Pancreas (tissue), 10 donors: Measurements from ENCODE around the gene GDF11. TPM values are rescaled to one million over a fixed set of nuclear protein-coding genes. Genes with fewer than 3 reads are reported as not detected.

Experiments
- ATAC-seq, 4 donors: fragments of 200-7000 bp; cut with Tn5 transposase; one replicate each; pipeline versions ENCODE4 v1.8.0 to v1.9.1; 2020; ENCODE audit warnings: mild to moderate bottlenecking in 4 of 4, moderate library complexity in 4 of 4
- DNase-seq, 6 donors: peaks; one replicate each; pipeline ENCODE4 v3.0.0-alpha.2; 2020
- FAIRE-seq: peaks from 2 replicates; lab custom pipeline; 2012; peaks lifted over from hg19 to GRCh38; lab: Jason Lieb, UNC
- H3K27ac ChIP-seq, 4 donors: fragments of 200-600 bp; sonication (generic); 1 replicate in 3 of 4; 2 replicates in 1 of 4; pipeline versions ENCODE4 v1.5.0 to v1.8.0; 2020
- H3K27me3 ChIP-seq, 4 donors: fragments of 200-600 bp; one replicate each; pipeline ENCODE4 v1.8.0; 2021
- H3K36me3 ChIP-seq, 3 donors: fragments of 200-600 bp; sonication (generic) in 1 of 3; one replicate each; pipeline versions ENCODE4 v1.5.0 to v1.8.0; 2020 to 2021
- H3K4me1 ChIP-seq, 3 donors: fragments of 200-600 bp; one replicate each; pipeline ENCODE4 v1.8.0; 2021
- H3K4me3 ChIP-seq, 4 donors: fragments of 200-600 bp; sonication (generic) in 2 of 4; one replicate each; pipeline versions ENCODE4 v1.5.0 to v1.8.0; 2020 to 2021
- H3K9me3 ChIP-seq, 4 donors: fragments of 200-600 bp; one replicate each; pipeline ENCODE4 v1.8.0; 2021
- CTCF ChIP-seq, 4 donors: fragments of 200-600 bp; sonication (generic) in 3 of 4; IDR thresholded peaks; one replicate each; pipeline versions ENCODE4 v1.5.0 to v1.8.0; 2021; ENCODE audit warnings: antibody characterized with exemption in 4 of 4
- WGBS, 2 donors: extraction: QIAGEN DNeasy Blood & Tissue Kit; methylation state at CpG; one replicate each; pipeline ENCODE4 v1.1.7; 2013; 5-methylcytosine and 5-hydroxymethylcytosine counted together
- intact Hi-C, 3 donors: fragments of 100-400 bp; cut with DNase I; formaldehyde crosslinking; loops; one replicate each; pipeline versions ENCODE4 v1.11.1 to v1.14.2; 2022
- polyA plus RNA-seq, 2 donors: library from polyadenylated mRNA; stranded (reverse); fragments of 200-250 nt; gene quantifications; one replicate each; pipeline ENCODE4 v1.2.3, GENCODE V29; 2013
- total RNA-seq, 6 donors: library from RNA; stranded (reverse); fragmentation: NEBNext Ultra II Directional in 4 of 6; extraction: Animal tissue kit (Norgen Biotek cat#: 25700) in 4 of 6; gene quantifications; one replicate each; pipeline versions ENCODE4 v1.2.1 to v1.2.4, GENCODE V29; 2021 to 2023
- donor health status: healthy with polysubstance abuse.
- donor health status: DM: no; HTN: no; CAD: no; lungs with moderate emphysema.
- donor health status: DM: no; HTN: no; CAD: no.
- donor health status: control.
- donor health status: control.
- donor health status: Bipolar disorder and iron deficiency.
- donor health status: DM: yes; HTN: yes; CAD: no.
- donor health status: DM: no; HTN: no; CAD: no.
- donor health status: DM: no; HTN: no; CAD: no.
- donor health status: DM: yes; HTN: yes; CAD: no.

GDF11 gene
- total and polyA plus RNA-seq, 8 donors = 0.91 to 3.5 (median 1.3) TPM

- peak; percentile 42 to 60 (median 46) for ATAC-seq
- TF ChIP-seq CTCF (IDR thresholded peaks at IDR 0.05) = no peak
- DNase-seq = peak in 4 of 6 donors; percentile 32 to 87 (median 66)
These were observed 751 bp downstream of the GDF11 start for GRCh38 chr12:55743406-55744339.

GRCh38 chr12:55744340-55745030 lies 1.6 kb downstream of the GDF11 start:
- intact Hi-C loops = loop anchor here in 1 of 3 donors (10.0 kb wide), 1 partner anchor 190 kb away; the partner anchor contains the start of gene DGKA
- no peak for TF ChIP-seq CTCF (IDR thresholded peaks at IDR 0.05)
- Histone ChIP-seq H3K36me3 (no peaks in the 10 kb centered on the region), H3K4me1 (peaks cover 0 to 7% (median 3%) of the 10 kb centered on the region in 3 donors), H3K9me3 (no peaks in the 10 kb centered on the region), H3K27me3 (no peaks in the 10 kb centered on the region), H3K27ac (no peak overlapping the region), H3K4me3 (peak overlapping the region in 2 of 4 donors; percentile 38 to 71)
- ATAC-seq = no peak
- no peak for FAIRE-seq
- WGBS, 2 donors = 40 to 43% methylated on average over 11 of the region's 11 CpGs
- DNase-seq = no peak

More at GRCh38 chr12:55743406-55744339, 751 bp downstream of the GDF11 start:
- FAIRE-seq = no peak
- 1 to 2% methylated on average over 53 to 73 of the region's 73 CpGs for WGBS, 2 donors
- H3K9me3 ChIP-seq = no peaks in the 10 kb centered on the region
- no peak overlapping the region for H3K27ac ChIP-seq
- intact Hi-C loops = loop anchor here in 1 of 3 donors (10.0 kb wide), 1 partner anchor 191 kb away; the partner anchor contains the start of gene DGKA
- H3K4me1 ChIP-seq = peaks cover 0 to 7% (median 3%) of the 10 kb centered on the region in 3 donors
- no peaks in the 10 kb centered on the region for H3K36me3 ChIP-seq
- H3K27me3 ChIP-seq = no peaks in the 10 kb centered on the region
- H3K4me3 ChIP-seq = peak overlapping the region; percentile 26 to 71 (median 40)

- ATAC-seq (peak in 1 of 4 donors; percentile 16), FAIRE-seq (no peak), DNase-seq (no peak)
- no peak for TF ChIP-seq CTCF (IDR thresholded peaks at IDR 0.05)
- H3K27me3 ChIP-seq = no peaks in the 10 kb centered on the region
- H3K4me3 ChIP-seq = no peak overlapping the region
- intact Hi-C loops = loop anchor here in 1 of 3 donors (10.0 kb wide), 1 partner anchor 189 kb away; the partner anchor contains the start of gene DGKA
- no peak overlapping the region for H3K27ac ChIP-seq
- H3K36me3 ChIP-seq = no peaks in the 10 kb centered on the region
- H3K9me3 ChIP-seq = no peaks in the 10 kb centered on the region
- H3K4me1 ChIP-seq = peaks cover 0 to 7% (median 3%) of the 10 kb centered on the region in 3 donors
- 21 to 29% methylated on average over 13 of the region's 13 CpGs for whole genome bisulfite sequencing, 2 donors
These were observed 2.6 kb downstream of the GDF11 start for GRCh38 chr12:55745361-55746173.

- H3K27ac ChIP-seq = no peak overlapping the region
- ATAC-seq (no peak), FAIRE-seq (no peak), DNase-seq (no peak)
- intact Hi-C loops = loop anchor here in 1 of 3 donors (10.0 kb wide), 1 partner anchor 188 kb away; the partner anchor contains the start of gene DGKA
- peaks cover 0 to 7% (median 3%) of the 10 kb centered on the region in 3 donors for H3K4me1 ChIP-seq
- H3K36me3 ChIP-seq = no peaks in the 10 kb centered on the region
- H3K4me3 ChIP-seq = no peak overlapping the region
- no peak for TF ChIP-seq CTCF (IDR thresholded peaks at IDR 0.05)
- H3K9me3 ChIP-seq = no peaks in the 10 kb centered on the region
- 35 to 42% methylated on average over 3 of the region's 3 CpGs for WGBS, 2 donors
- H3K27me3 ChIP-seq = no peaks in the 10 kb centered on the region
These were observed 3.4 kb downstream of the GDF11 start for GRCh38 chr12:55746174-55746912.
